ENCODE data around the gene MACO1. TPM values are rescaled to one million over a fixed set of nuclear protein-coding genes. Genes with fewer than 3 reads are reported as not detected.

MACO1 gene
- total and polyA plus RNA-seq, 4 donors: 15.3 to 23.2 (median 20.6) TPM

- no peak for TF ChIP-seq TAF1 (conservative IDR thresholded peaks at IDR 0.05)
These were observed 94.1 kb downstream of the MACO1 start (continued) for GRCh38 chr1:25524568-25525360.

GRCh38 chr1:25525361-25525688, 94.6 kb downstream of the MACO1 start:
- Histone ChIP-seq H3K9ac (ENCODE audit: low read depth in 1 of 2, low read length in 2 of 2) (no peak overlapping the region), H3K4me3 (ENCODE audit: low read depth in 1 of 3, low read length in 3 of 3) (no peak overlapping the region), H3K9me3 (ENCODE audit: control insufficient read depth in 4 of 4, low read length in 3 of 4) (peaks cover 0 to 3% (median 0%) of the 10 kb centered on the region in 4 donors), H3K27ac (ENCODE audit: low read depth in 1 of 2, low read length in 2 of 2) (no peak overlapping the region), H3K36me3 (ENCODE audit: control insufficient read depth in 4 of 4, insufficient read depth in 3 of 4, low read depth in 1 of 4, low read length in 3 of 4) (no peaks in the 10 kb centered on the region), H3K27me3 (ENCODE audit: control insufficient read depth in 4 of 4, insufficient read depth in 4 of 4, low read length in 3 of 4) (no peaks in the 10 kb centered on the region), H3K4me1 (ENCODE audit: control insufficient read depth in 4 of 4, insufficient read depth in 4 of 4, low read length in 3 of 4) (no peaks in the 10 kb centered on the region)
- DNase-seq (ENCODE audit: low spot score): no peak
- whole genome bisulfite sequencing: 93% methylated on average over 4 of the region's 4 CpGs
- TF ChIP-seq HNF4A (conservative IDR thresholded peaks at IDR 0.05): no peak
- no peak for TF ChIP-seq HNF4G (IDR thresholded peaks at IDR 0.05)
- TF ChIP-seq ZBTB33 (IDR thresholded peaks at IDR 0.05): no peak
- no peak for TF ChIP-seq YY1 (IDR thresholded peaks at IDR 0.05)
- no peak for TF ChIP-seq TAF1 (conservative IDR thresholded peaks at IDR 0.05)
- no peak for TF ChIP-seq CTCF (IDR thresholded peaks at IDR 0.05; ENCODE audit: low read depth, low read length, missing input control)
- no peak for TF ChIP-seq JUND (IDR thresholded peaks at IDR 0.05)
- no peak for TF ChIP-seq ATF3 (IDR thresholded peaks at IDR 0.05)
- no peak for TF ChIP-seq NR2F2 (IDR thresholded peaks at IDR 0.05)
- TF ChIP-seq RXRA (IDR thresholded peaks at IDR 0.05): no peak
- TF ChIP-seq RAD21 (IDR thresholded peaks at IDR 0.05): no peak
- no peak for TF ChIP-seq REST (IDR thresholded peaks at IDR 0.05)
- no peak for TF ChIP-seq SP1 (IDR thresholded peaks at IDR 0.05)
- no peak for TF ChIP-seq FOXA1 (IDR thresholded peaks at IDR 0.05)
